Measurements from ENCODE around the gene SLC22A23.
"Not testable (repeated sequence)": the region's sequence is repeated elsewhere in the genome, so short reads cannot be mapped to it uniquely, and the experiment has no call there.

SLC22A23 gene

DNA sequence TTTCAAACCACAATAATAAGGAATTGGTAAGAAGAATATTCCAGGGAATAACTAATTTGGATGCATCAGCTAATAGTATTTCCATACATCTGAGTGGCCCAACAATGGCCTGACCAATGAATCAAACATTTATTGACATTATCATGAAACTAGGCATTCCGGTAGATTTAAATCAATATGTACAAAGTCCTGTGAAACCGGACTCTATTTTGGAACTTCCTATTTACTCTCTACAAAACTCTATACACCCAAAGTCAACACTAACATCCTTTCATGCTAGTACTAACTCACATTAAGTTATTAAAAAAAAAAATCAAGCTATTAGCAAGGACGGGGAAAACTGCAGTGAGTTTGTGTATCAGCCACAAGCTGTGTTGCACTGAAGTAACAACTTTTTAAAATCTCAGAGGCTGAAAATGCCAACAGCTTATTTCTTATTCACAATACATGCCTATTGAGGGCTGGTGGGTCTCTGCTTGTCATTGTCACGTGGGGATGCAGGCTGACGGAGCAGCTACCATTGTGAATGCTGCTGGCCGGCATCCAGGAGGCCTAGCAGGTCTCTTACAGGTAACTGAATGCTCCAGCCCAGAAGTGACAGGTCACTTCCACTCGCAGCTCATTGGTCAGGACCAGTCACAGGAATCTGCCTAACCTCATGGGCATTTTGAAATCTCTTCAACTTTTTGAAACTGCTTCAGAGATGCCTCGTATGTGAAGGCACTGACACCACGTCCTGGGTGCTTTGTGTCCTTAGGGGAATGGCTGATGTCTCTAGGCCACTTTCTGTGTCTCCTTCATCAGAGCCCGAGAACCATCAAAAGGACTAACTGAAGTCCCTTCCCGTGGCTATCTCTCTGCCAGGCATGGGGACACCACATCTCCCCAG is 76.3 kb downstream of the SLC22A23 start:
- H3K79me2 ChIP-seq (ENCODE audit: low read length) = no peaks in the 10 kb centered on the region
- no peaks in the 10 kb centered on the region for H4K20me1 ChIP-seq (ENCODE audit: insufficient read depth, low read length)
- no peak overlapping the region for H3K9ac ChIP-seq (ENCODE audit: low read length)
- no peaks in the 10 kb centered on the region for H3K4me1 ChIP-seq (ENCODE audit: low read length)
- H3K27me3 ChIP-seq (replicated peaks; ENCODE audit: insufficient read depth, low read length) = no peaks in the 10 kb centered on the region
- no peaks in the 10 kb centered on the region for H3K9me2 ChIP-seq (replicated peaks; ENCODE audit: insufficient read depth, low read length)
- H3K4me2 ChIP-seq (ENCODE audit: low read depth, low read length) = no peak overlapping the region
- no peak for TF ChIP-seq EZH2 (optimal IDR thresholded peaks at IDR 0.05; ENCODE audit: low read depth, low read length)
- TF ChIP-seq, protein P1, sequence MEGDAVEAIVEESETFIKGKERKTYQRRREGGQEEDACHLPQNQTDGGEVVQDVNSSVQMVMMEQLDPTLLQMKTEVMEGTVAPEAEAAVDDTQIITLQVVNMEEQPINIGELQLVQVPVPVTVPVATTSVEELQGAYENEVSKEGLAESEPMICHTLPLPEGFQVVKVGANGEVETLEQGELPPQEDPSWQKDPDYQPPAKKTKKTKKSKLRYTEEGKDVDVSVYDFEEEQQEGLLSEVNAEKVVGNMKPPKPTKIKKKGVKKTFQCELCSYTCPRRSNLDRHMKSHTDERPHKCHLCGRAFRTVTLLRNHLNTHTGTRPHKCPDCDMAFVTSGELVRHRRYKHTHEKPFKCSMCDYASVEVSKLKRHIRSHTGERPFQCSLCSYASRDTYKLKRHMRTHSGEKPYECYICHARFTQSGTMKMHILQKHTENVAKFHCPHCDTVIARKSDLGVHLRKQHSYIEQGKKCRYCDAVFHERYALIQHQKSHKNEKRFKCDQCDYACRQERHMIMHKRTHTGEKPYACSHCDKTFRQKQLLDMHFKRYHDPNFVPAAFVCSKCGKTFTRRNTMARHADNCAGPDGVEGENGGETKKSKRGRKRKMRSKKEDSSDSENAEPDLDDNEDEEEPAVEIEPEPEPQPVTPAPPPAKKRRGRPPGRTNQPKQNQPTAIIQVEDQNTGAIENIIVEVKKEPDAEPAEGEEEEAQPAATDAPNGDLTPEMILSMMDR (IDR thresholded peaks at IDR 0.05; ENCODE audit: low read length) = no peak
- no peak for TF ChIP-seq EZH2phosphoT487 (IDR thresholded peaks at IDR 0.05; ENCODE audit: low read length)
- H3K36me3 ChIP-seq (replicated peaks; ENCODE audit: insufficient read depth, low read length) = no peaks in the 10 kb centered on the region
- no peak overlapping the region for H2AFZ ChIP-seq (ENCODE audit: low read length)
- no peaks in the 10 kb centered on the region for H3F3A ChIP-seq (ENCODE audit: insufficient read depth, low read length)
- no peak overlapping the region for H3K4me3 ChIP-seq (ENCODE audit: low read length)
- H3K9me3 ChIP-seq (replicated peaks; ENCODE audit: insufficient read depth, low read length) = no peaks in the 10 kb centered on the region
- no peak overlapping the region for H3K27ac ChIP-seq (ENCODE audit: low read length)
- DNase-seq = no peak

DNA sequence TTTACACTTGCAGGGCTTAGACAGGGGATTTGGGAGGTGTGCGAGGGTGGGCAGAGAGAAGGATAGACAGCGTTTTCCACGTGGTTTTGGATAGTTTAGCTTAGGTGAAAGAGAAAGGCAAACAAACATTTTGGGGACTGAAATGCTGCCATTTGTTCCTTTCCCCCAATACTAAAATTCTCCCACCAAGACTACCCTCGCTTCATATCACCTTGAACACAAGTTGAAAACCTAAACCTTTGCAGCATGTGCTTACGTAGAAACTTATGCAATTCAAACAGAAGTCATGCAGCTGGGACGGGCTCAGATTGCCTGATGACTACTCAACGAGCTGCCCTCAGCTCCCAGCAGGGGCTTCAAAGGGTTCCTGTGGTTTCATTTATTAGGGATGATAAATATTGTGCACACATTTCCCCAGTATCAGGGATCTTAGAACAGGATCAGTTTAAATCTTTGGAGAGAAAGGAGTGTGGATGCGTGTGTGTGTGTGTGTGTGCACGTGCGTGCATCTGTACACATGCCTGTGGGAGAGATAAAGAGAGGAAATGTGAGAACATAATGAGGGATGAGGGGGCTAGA is 77.3 kb downstream of the SLC22A23 start:
- H3K9ac ChIP-seq (ENCODE audit: low read length) = no peak overlapping the region
- no peaks in the 10 kb centered on the region for H3F3A ChIP-seq (ENCODE audit: insufficient read depth, low read length)
- H3K27me3 ChIP-seq (replicated peaks; ENCODE audit: insufficient read depth, low read length) = no peaks in the 10 kb centered on the region
- no peak overlapping the region for H3K4me2 ChIP-seq (ENCODE audit: low read depth, low read length)
- TF ChIP-seq EZH2phosphoT487 (IDR thresholded peaks at IDR 0.05; ENCODE audit: low read length) (no peak), EZH2 (optimal IDR thresholded peaks at IDR 0.05; ENCODE audit: low read depth, low read length) (no peak)
- TF ChIP-seq, protein P1 (IDR thresholded peaks at IDR 0.05; ENCODE audit: low read length) = no peak
- H2AFZ ChIP-seq (ENCODE audit: low read length) = no peak overlapping the region
- no peaks in the 10 kb centered on the region for H3K9me2 ChIP-seq (replicated peaks; ENCODE audit: insufficient read depth, low read length)
- no peak for DNase-seq
- no peaks in the 10 kb centered on the region for H4K20me1 ChIP-seq (ENCODE audit: insufficient read depth, low read length)
- no peak overlapping the region for H3K27ac ChIP-seq (ENCODE audit: low read length)
- H3K4me1 ChIP-seq (ENCODE audit: low read length) = no peaks in the 10 kb centered on the region
- H3K4me3 ChIP-seq (ENCODE audit: low read length) = no peak overlapping the region
- no peaks in the 10 kb centered on the region for H3K9me3 ChIP-seq (replicated peaks; ENCODE audit: insufficient read depth, low read length)
- no peaks in the 10 kb centered on the region for H3K79me2 ChIP-seq (ENCODE audit: low read length)
- no peaks in the 10 kb centered on the region for H3K36me3 ChIP-seq (replicated peaks; ENCODE audit: insufficient read depth, low read length)

- not testable (repeated sequence) for H2AFZ ChIP-seq (ENCODE audit: low read length); H3K27me3 ChIP-seq (replicated peaks; ENCODE audit: insufficient read depth, low read length); H3K9me3 ChIP-seq (replicated peaks; ENCODE audit: insufficient read depth, low read length); H3F3A ChIP-seq (ENCODE audit: insufficient read depth, low read length); H3K4me1 ChIP-seq (ENCODE audit: low read length); H3K9ac ChIP-seq (ENCODE audit: low read length); DNase-seq; H3K27ac ChIP-seq (ENCODE audit: low read length); H4K20me1 ChIP-seq (ENCODE audit: insufficient read depth, low read length); H3K9me2 ChIP-seq (replicated peaks; ENCODE audit: insufficient read depth, low read length); H3K4me3 ChIP-seq (ENCODE audit: low read length); H3K4me2 ChIP-seq (ENCODE audit: low read depth, low read length); H3K36me3 ChIP-seq (replicated peaks; ENCODE audit: insufficient read depth, low read length); H3K79me2 ChIP-seq (ENCODE audit: low read length)
These were observed 78.0 kb downstream of the SLC22A23 start for GRCh38 chr6:3378808-3379207.

DNA sequence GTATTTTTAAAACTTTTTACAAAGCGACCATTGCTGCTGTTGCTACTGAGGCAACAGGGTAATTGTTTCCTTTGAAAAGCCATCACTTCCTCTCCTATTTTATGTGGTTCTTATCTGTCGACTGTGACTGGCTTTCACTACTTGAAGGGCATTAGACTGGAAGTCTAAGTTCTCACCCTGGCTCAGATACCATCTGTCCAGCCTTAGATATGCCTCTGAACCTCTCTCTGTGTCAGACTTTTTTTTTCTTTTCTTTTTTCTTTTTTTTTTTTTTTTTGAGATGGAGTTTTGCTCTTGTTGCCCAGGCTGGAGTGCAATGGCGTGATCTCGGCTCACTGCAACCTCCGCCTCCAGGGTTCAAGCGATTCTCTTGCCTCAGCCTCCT is 78.5 kb downstream of the SLC22A23 start:
- H3K4me3 ChIP-seq (ENCODE audit: low read length); H3K9ac ChIP-seq (ENCODE audit: low read length); H3K9me3 ChIP-seq (replicated peaks; ENCODE audit: insufficient read depth, low read length); H3K4me1 ChIP-seq (ENCODE audit: low read length); H2AFZ ChIP-seq (ENCODE audit: low read length); DNase-seq; H3K27me3 ChIP-seq (replicated peaks; ENCODE audit: insufficient read depth, low read length); H3K36me3 ChIP-seq (replicated peaks; ENCODE audit: insufficient read depth, low read length); H3K79me2 ChIP-seq (ENCODE audit: low read length); H3K27ac ChIP-seq (ENCODE audit: low read length); H3K4me2 ChIP-seq (ENCODE audit: low read depth, low read length); H3K9me2 ChIP-seq (replicated peaks; ENCODE audit: insufficient read depth, low read length); H4K20me1 ChIP-seq (ENCODE audit: insufficient read depth, low read length); H3F3A ChIP-seq (ENCODE audit: insufficient read depth, low read length): not testable (repeated sequence)

Measured in MM.1S (cell line).